Urinary bladder (tissue), 4 donors: ENCODE data around the gene LTBP4. TPM values are rescaled to one million over a fixed set of nuclear protein-coding genes. Genes with fewer than 3 reads are reported as not detected.
"Not testable (repeated sequence)": the region's sequence is repeated elsewhere in the genome, so short reads cannot be mapped to it uniquely, and the experiment has no call there.

Experiments used
- DNase-seq: peaks from one replicate; pipeline ENCODE4 v3.0.0-alpha.2; 2015; ENCODE audit errors: extremely low spot score
- H3K27ac ChIP-seq: one replicate; pipeline ENCODE4 v1.5.1; 2013; ENCODE audit warnings: low read depth, mild to moderate bottlenecking, moderate library complexity
- H3K36me3 ChIP-seq: one replicate; pipeline ENCODE4 v1.6.1; 2013; ENCODE audit warnings: mild to moderate bottlenecking, moderate library complexity; ENCODE audit not compliant: insufficient read depth
- H3K4me1 ChIP-seq: one replicate; pipeline ENCODE4 v1.6.1; 2013; ENCODE audit warnings: mild to moderate bottlenecking, moderate library complexity; ENCODE audit not compliant: insufficient read depth
- H3K4me3 ChIP-seq: one replicate; pipeline ENCODE4 v1.5.1; 2013; ENCODE audit warnings: low read depth, low read length
- WGBS: extraction: QIAGEN DNeasy Blood & Tissue Kit; methylation state at CpG from one replicate; pipeline ENCODE4 v1.1.7; 2013; 5-methylcytosine and 5-hydroxymethylcytosine counted together
- polyA plus RNA-seq: library from polyadenylated mRNA; stranded (reverse); fragments of 200-250 nt; gene quantifications from one replicate; pipeline ENCODE4 v1.2.3, GENCODE V29; 2013
- total RNA-seq: library from RNA; depleted of rRNA; stranded (reverse); fragments of >200 nt; gene quantifications from one replicate; pipeline ENCODE4 v1.2.3, GENCODE V29; 2014
- donor health status: healthy with polysubstance abuse.
- donor health status: healthy.

The LTBP4 gene
- total and polyA plus RNA-seq, 2 donors: 305 to 647 TPM

DNA sequence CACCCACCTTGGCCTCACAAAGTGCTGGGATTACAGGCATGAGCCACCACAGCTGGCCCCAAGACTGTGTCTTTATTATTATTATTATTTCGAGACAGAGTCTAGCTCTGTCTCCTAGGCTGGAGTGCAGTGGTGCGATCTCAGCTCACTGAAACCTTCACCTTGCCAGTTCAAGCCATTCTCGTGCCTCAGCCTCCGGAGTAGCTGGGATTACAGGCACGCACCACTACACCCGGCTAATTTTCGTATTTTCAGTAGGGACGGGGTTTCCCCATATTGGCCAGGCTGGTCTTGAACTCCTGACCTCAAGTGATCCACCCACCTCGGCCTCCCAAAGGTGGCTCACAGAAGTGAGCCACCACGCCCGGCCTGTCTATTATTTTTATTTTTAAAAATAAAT is 51.1 kb downstream of the LTBP4 start:
- not testable (repeated sequence) for DNase-seq, H3K27ac ChIP-seq, H3K36me3 ChIP-seq, H3K4me3 ChIP-seq, H3K4me1 ChIP-seq
- 79% methylated on average over 11 of the region's 11 CpGs for WGBS

DNA sequence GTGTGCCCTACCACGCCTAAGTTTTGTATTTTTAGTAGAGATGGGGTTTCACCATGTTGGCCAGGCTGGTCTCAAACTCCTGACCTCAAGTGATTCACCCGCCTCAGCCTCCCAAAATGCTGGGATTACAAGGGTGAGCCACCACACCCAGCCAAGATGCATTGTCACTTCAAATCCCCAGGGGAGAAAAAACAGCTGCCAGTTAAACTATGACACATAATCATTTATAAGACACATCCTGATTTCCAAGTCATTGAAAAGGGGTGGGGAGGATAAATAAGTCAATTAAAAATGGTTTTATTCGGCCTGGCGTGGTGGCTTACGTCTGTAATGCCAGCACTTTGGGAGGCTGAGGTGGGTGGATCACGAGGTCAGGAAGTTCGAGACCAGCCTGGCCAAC is 54.5 kb downstream of the LTBP4 start:
- H3K4me1 ChIP-seq, DNase-seq, H3K27ac ChIP-seq, H3K36me3 ChIP-seq, H3K4me3 ChIP-seq: not testable (repeated sequence)
- 86% methylated on average over 7 of the region's 7 CpGs for WGBS

DNA sequence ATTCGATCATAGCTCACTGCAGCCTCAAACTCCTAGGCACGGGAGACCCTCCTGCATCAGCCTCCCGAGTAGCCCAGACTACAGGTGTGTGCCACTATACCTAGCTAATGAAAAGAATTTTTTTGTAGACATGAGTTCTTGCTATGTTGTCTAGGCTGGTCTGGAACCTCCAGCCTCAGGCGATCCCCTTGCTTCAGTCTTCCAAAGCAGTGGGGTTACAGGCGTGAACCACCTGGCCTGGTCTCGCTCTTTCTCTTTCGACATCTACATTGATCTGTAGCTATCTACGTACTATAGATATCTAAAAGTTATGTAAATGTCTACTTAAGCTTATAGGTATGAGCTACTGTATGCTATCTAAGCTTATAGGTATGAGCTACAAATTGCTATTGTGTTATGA is 56.9 kb downstream of the LTBP4 start:
- Histone ChIP-seq H3K4me3 (no peak overlapping the region), H3K36me3 (no peaks in the 10 kb centered on the region), H3K4me1 (no peaks in the 10 kb centered on the region), H3K27ac (no peak overlapping the region)
- no peak for DNase-seq
- 97% methylated on average over 8 of the region's 8 CpGs for WGBS

DNA sequence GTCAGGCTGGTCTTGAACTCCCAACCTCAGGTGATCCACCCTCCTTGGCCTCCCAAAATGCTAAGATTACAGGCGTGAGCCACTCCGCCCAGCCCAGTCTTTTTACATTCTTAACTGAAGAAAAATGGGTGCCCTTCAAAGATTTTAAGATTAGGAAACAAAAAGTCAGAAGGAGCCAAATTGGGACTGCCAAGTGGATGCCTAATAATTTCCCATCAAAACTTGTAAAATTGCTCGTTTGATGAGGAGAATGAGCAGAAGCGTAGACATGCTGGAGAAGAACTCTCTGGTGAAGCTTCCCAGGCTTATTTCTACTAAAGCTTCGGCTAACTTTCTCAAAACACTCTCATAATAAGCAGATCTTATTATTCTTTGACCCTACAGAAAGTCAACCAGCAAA is 57.9 kb downstream of the LTBP4 start:
- no peaks in the 10 kb centered on the region for H3K4me1 ChIP-seq
- DNase-seq: no peak
- H3K36me3 ChIP-seq: no peaks in the 10 kb centered on the region
- no peak overlapping the region for H3K4me3 ChIP-seq
- H3K27ac ChIP-seq: no peak overlapping the region
- 77% methylated on average over 5 of the region's 5 CpGs for WGBS

DNA sequence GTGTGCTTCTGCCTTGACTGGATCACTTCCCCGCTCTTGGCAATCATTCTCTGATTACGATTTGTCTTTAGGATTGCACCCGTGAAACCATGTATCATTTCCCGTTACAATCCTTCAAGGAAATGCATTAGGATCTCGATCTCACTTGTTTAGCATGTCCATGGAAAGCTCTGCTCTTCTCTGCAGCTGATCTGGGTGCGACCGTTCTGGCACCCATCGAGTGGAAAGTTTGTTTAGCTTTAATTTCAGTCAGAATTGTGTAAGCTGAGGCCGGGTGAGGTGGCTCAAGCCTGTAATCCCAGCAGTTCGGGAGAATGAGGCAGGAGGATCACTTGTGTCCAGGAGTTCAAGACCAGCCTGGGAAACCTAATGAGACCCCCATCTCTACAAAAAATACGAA is 58.4 kb downstream of the LTBP4 start:
- no peaks in the 10 kb centered on the region for H3K4me1 ChIP-seq
- H3K36me3 ChIP-seq: no peaks in the 10 kb centered on the region
- no peak overlapping the region for H3K4me3 ChIP-seq
- 71% methylated on average over 11 of the region's 11 CpGs for WGBS
- H3K27ac ChIP-seq: no peak overlapping the region
- DNase-seq: no peak

DNA sequence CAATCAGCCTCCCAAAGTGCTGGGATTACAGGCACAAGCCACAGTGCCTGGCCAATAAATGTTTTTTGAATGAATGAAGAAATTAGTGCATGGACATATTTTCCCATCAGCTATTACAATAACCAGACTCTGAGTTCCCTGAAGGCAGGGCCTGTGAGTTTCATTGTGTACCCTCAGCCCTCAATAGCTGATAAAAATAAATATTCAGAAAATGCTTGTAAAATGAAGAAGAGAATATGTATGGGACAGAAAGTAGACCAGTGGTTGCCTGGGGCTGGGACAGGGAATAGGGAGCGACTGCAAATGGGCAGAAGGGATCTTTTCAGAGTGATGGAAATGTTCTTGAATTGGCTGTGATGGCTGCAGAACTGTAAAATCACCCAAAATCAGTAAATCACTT is 60.4 kb downstream of the LTBP4 start:
- 91% methylated on average over 1 of the region's 1 CpG for WGBS

DNA sequence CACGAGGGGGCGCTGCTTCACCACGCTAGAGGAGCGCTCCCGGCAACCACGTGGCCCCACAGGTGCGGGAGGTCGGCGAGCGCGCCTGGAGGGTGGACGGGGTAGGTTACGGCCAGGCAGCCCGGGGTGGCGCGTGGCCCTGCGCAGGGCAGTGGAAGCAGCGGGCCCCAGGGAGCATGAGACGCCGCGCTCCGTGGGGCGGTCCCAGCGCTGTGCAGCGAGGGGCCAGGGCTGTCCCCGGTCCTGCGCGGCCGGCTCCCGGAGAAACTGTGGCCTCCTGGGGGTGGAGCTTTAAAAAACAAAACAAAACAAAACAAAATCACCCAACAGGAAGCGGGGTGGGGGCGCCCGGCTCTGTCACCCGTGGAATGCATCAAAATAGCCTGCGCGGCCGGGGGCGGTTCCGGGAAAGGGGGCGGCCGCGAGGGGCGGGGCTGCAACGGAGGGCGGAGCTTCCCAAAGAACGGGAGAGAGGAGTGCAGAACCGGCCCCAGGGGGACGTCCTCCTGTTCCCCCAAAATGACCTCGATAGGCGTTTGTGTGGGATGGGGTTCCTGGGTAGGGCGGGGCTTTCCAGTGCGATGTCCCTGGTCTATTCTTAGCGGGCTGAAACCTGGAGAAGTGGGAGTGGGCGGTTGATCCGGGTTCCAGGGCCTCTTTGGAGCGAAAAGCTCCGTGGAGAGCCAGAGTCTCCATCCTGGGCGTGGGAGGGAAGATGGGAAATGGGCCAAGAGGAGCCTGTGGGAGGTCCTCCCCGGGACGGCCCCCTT is 61.9 kb downstream of the LTBP4 start:
- under 1% methylated on average over 60 of the region's 60 CpGs for WGBS
- peak overlapping the region; percentile 49 for H3K4me3 ChIP-seq
- peaks cover 2% of the 10 kb centered on the region for H3K36me3 ChIP-seq
- no peaks in the 10 kb centered on the region for H3K4me1 ChIP-seq
- peak overlapping the region; percentile 82 for H3K27ac ChIP-seq
- DNase-seq: peak; percentile 77

More for the DNA sequence above, 60.4 kb downstream of the LTBP4 start:
- Histone ChIP-seq H3K27ac (no peak overlapping the region), H3K4me1 (no peaks in the 10 kb centered on the region), H3K4me3 (no peak overlapping the region), H3K36me3 (no peaks in the 10 kb centered on the region)
- no peak for DNase-seq

DNA sequence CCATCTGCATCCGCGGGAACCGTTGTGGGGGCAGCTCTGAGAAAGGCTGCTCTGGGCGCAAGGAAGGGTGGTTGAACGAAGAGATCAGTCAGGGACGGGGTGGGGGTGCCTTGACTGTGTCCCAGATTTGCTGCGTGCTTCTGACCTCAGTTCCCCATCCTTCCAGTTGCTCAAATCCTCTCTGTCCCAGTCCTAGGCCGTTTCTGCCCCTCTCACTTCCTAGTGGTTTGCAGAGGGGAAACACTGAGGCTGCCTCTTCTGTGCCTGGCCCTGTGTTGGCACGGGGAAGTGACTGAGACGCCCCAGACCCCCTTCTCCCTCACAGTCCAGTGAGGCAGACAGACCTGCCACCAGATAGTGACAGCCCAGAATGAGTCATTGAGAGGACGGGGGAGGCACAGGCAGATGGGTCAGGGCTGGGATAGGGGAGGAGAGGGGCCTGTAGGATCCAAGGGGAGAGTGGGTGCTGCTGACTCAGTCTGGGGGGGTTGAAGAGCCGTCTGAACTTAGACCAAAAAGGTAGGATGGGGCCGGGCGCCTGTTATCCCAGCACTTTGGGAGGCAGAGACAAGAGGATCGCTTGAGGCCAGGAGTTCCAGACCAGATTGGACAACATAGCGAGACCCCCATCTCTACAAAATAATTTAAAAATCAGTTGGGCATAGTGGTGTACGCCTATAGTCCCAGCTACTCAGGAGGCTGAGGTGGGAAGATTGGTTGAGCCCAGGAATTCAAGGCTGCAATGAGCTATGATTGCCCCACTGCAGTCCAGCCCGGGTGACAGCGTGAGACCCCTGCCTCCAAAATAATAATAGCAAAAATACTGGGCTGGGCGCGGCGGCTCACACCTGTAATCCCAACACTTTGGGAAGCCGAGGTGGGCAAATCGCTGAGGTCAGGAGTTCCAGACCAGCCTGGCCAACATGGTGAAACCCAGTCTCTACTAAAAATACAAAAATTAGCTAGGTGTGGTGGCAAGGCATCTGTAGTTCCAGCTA is 62.8 kb downstream of the LTBP4 start:
- Histone ChIP-seq H3K36me3 (peaks cover 4% of the 10 kb centered on the region), H3K4me3 (peak overlapping the region; percentile 49), H3K27ac (peak overlapping the region; percentile 82), H3K4me1 (no peaks in the 10 kb centered on the region)
- 45% methylated on average over 24 of the region's 24 CpGs for WGBS
- no peak for DNase-seq

DNA sequence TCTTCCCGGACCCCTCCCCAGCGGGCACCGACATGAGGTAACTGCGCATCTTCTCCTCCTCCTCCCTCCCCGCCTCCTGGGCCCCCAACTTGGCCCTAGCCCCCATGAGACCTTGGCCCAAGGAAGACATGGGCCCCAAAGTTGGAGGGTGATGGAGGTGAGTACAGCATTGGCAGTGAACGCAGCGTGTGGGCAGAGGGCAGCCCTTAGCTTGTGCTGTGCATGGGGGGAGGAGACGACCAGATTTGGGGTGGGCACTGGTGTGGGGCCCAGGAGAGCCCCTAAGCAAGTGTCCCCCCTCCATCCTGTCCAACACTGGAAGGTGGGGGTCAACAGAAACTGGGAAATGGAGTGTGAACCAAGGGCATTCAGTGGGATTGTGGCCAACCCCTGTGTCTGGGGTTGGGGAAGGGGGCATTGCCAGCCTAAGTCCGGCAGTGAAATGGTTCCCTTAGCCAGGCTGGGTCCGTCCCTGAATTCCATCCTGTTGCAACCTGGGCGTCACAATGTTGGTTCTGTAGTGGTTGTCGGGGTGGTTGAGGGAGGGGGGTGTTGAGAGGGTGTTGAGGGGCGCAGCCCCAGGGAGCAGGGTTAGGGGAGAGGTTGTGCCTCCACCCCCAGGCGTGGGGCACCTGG is 65.8 kb downstream of the LTBP4 start:
- Histone ChIP-seq H3K36me3 (peaks cover 10% of the 10 kb centered on the region), H3K4me3 (no peak overlapping the region), H3K4me1 (no peaks in the 10 kb centered on the region), H3K27ac (no peak overlapping the region)
- DNase-seq: no peak
- 84% methylated on average over 14 of the region's 14 CpGs for WGBS

DNA sequence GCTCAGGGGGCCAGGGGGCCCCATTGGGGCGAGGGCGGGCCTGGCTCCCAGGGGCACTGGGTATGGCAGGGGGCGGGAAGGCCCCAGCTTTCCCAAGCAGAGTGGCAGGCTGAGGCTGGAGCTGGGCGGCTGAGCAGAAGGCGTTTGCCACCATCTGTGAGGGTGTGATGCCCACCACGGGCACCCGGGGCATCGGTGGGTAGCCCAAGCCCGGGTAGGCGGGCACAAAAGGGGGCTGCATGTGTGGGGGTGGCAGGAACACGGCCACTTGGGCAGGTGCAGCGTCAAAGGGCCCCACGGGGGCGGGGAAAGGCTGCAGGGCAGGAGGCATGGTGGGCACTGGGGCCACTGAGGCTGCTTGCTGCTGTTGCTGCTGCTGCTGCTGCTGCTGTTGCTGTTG is 66.4 kb downstream of the LTBP4 start:
- H3K4me3 ChIP-seq: no peak overlapping the region
- no peak for DNase-seq
- H3K36me3 ChIP-seq: peaks cover 12% of the 10 kb centered on the region
- no peak overlapping the region for H3K27ac ChIP-seq
- 92% methylated on average over 14 of the region's 14 CpGs for WGBS
- H3K4me1 ChIP-seq: no peaks in the 10 kb centered on the region

DNA sequence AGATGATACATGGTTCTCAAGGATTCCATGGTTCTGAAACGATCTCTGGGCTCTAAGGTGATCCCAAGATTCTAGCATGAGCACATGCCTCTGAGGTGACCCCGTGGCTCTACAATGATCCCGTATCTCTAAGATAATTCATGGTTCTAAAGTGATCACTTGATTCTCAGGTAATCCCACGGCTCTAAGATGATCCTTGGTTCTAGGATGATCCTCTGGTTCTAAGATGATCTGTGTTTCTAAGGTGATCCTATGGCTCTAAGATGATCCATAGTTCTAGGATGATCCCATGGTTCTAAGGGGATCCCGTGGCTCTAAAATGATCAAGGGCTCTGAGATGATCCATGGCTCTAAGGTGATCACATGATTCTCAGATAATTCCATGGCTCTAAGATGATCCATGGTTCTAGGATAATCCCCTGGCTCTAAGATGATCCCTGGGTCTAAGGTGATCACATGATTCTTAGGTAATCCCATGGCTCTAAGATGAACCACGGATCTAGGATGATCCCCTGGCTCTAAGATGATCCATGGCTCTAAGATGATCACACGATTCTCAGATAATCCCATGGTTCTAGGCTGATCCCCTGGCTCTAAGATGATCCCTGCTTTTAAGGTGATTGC is 67.9 kb downstream of the LTBP4 start:
- no peak for DNase-seq
- 96% methylated on average over 7 of the region's 7 CpGs for WGBS
- Histone ChIP-seq H3K4me1 (no peaks in the 10 kb centered on the region), H3K36me3 (peaks cover 16% of the 10 kb centered on the region), H3K27ac (no peak overlapping the region), H3K4me3 (no peak overlapping the region)

DNA sequence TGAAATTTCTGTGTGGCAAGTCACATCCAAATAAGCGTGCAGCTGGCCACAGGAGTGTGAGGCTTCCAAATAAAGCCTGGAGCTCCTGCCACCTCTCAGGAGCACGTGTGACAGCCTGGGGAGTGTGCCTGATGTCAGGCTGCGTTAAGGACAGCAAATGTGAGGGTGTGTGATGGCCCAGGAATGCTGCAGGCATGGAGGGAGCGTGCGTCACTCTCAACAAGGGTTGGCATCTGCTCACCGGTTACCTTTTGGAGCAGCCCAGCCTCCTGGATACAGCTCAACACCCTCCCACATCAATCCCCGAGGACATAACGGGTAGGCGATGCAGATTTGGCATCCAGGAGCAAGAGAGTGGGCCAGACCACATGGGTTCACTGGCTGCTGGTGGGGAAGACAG is 70.2 kb downstream of the LTBP4 start:
- no peak for DNase-seq
- WGBS: 78% methylated on average over 9 of the region's 9 CpGs
- H3K27ac ChIP-seq: no peak overlapping the region
- no peak overlapping the region for H3K4me3 ChIP-seq
- no peaks in the 10 kb centered on the region for H3K4me1 ChIP-seq
- peaks cover 16% of the 10 kb centered on the region for H3K36me3 ChIP-seq

DNA sequence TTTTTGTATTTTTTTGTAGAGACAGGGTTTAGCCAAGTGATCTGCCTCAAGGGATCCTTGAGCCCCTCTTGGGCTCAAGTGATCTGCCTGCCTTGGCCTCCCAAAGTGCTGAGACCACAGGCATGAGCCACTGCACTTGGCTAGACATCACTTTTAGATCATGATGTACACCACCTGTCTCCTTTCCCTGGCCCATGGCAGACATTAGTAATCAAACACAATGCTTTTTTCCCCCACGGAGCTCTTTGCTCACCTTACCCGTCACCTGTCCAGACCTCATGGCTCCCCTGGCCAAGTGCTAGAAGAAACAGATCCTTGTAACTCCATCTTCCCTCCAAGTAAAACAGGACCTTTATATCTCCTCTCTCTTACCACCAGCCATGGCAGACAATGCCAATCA is 70.9 kb downstream of the LTBP4 start:
- Histone ChIP-seq H3K4me3 (no peak overlapping the region), H3K27ac (no peak overlapping the region), H3K36me3 (peaks cover 20% of the 10 kb centered on the region), H3K4me1 (no peaks in the 10 kb centered on the region)
- DNase-seq: no peak
- 80% methylated on average over 2 of the region's 2 CpGs for WGBS
